Activated CD8-positive, alpha-beta memory T cell treated with anti-CD3 and anti-CD28 coated beads for 36 hours (primary cell): ENCODE results near the gene PLEKHA5. TPM values are rescaled to one million over a fixed set of nuclear protein-coding genes. Genes with fewer than 3 reads are reported as not detected.
"Not testable (repeated sequence)": the region's sequence is repeated elsewhere in the genome, so short reads cannot be mapped to it uniquely, and the experiment has no call there.

ENCODE experiments used
- CTCF ChIA-PET: fragments of 350-600 bp; sonication (Branson Sonifier 250); formaldehyde crosslinking; loops from one replicate; lab custom pipeline; 2021; ENCODE audit warnings: antibody characterized with exemption; lab: Charles Lee
- POLR2A ChIA-PET: fragments of 350-600 bp; sonication (Branson Sonifier 250); formaldehyde crosslinking; loops from one replicate; lab custom pipeline; 2021; ENCODE audit warnings: antibody characterized with exemption; lab: Charles Lee
- total RNA-seq, 2 experiments: library from RNA; stranded (reverse); gene quantifications; one replicate each; pipeline ENCODE4 v1.2.3, GENCODE V29; 2021

PLEKHA5 gene
- total RNA-seq, 2 experiments from 2014 or later: 3.9 to 4.6 TPM

GRCh38 chr12:19410211-19410610 is 280.7 kb downstream of the PLEKHA5 start:
- POLR2A ChIA-PET: no interaction called here
- CTCF ChIA-PET: no interaction called here

GRCh38 chr12:19410629-19411185 is 281.2 kb downstream of the PLEKHA5 start:
- ChIA-PET CTCF (no interaction called here), POLR2A (no interaction called here)

DNA sequence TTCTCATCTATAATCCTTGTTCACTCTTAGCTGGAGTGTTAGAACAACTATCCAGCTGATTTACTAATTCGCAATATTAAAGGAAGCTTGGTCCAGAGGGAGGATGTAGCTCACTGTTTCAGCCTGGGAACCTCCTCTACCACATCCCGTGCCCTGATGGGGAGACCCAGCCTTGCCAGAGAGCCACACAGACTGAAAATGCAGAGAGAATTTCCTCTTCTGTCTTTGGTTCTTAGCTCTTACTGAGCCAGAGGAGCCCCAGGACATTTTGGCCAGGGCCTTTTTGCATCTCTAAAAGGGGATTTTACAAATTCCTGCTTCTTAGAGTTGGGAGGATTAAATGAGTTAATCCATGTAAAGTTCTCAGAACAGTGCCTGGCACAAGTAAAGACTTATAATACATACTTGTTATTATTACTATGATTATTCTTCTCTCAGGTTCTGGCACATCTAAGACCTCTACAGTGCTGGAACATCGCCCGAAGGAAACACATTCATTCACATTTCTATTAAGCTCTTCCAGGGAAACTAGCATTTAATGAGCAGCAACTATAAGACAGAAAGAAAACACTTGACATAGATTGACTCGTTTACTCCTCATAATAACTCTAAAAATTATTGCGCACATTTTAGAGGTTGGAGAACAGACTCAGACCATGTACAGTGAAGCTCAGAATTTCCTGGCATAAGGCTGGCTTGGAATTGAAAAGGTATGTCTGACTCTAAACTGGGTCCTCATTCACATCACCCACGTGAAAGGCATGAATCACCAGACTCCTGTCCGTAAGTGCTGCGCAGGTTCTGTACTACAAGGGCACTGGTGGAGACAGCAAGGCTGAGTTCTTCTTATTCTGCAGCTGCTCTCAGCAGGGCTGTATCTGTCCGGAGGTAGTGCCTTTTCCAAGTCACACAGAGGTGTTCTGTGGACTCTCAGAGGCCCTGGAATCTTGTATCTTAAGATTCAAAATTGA is 282.0 kb downstream of the PLEKHA5 start:
- CTCF ChIA-PET: no interaction called here
- POLR2A ChIA-PET: no interaction called here

- ChIA-PET POLR2A (no interaction called here), CTCF (no interaction called here)
These were observed 283.3 kb downstream of the PLEKHA5 start for GRCh38 chr12:19412844-19413243.

DNA sequence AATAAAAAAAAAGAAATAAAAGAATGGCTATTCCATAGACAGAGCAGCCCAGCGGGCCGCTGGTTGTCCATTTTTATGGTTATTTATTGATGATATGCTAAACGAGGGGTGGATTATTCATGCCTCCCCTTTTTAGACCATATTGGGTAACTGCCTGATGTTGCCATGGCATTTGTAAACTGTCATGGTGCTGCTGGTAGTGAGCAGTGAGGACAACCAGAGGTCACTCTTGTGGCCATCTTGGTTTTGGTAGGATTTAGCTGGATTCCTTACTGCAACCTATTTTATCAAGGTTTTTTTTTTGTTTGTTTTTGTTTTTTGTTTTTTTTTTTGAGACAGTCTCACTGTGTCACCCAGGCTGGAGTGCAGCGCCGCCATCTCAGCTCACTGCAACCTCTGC is 284.0 kb downstream of the PLEKHA5 start:
- POLR2A ChIA-PET, CTCF ChIA-PET: not testable (repeated sequence)

DNA sequence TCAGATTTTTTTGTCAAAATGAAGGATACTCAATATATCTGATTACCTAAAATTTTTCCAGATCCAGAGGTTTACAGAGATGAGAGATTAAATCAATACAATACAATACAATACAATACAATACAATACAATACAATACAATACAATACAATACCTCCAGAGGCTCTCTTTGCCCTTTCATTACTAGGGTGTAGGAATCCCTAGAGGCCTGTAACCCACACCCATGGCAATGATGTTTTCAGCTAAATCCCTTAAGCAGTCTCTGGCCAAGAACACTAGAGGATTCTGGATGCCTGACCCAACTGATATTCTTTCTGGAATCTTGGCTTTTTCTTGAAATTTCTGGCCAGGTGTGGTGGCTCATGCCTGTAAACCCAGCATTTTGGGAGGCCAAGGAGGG is 286.0 kb downstream of the PLEKHA5 start:
- ChIA-PET POLR2A (no interaction called here), CTCF (no interaction called here)

DNA sequence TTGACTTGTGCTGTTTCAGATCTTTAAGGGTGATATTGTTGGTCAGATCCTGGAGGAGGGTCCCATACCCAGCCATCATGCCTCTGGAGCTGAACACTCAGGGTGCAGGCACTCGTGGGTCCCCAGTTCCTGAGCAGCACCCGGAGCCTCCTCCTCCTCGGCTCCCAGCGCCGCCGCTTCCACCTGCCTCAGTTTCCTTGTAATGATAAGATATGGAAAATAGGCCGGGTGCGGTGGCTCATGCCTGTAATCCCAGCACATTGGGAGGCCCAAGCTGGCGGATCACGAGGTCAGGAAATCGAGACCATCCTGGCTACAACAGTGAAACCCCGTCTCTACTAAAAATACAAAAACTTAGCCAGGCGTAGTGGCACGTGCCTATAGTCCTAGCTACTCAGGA is 289.6 kb downstream of the PLEKHA5 start:
- ChIA-PET POLR2A (no interaction called here), CTCF (no interaction called here)

DNA sequence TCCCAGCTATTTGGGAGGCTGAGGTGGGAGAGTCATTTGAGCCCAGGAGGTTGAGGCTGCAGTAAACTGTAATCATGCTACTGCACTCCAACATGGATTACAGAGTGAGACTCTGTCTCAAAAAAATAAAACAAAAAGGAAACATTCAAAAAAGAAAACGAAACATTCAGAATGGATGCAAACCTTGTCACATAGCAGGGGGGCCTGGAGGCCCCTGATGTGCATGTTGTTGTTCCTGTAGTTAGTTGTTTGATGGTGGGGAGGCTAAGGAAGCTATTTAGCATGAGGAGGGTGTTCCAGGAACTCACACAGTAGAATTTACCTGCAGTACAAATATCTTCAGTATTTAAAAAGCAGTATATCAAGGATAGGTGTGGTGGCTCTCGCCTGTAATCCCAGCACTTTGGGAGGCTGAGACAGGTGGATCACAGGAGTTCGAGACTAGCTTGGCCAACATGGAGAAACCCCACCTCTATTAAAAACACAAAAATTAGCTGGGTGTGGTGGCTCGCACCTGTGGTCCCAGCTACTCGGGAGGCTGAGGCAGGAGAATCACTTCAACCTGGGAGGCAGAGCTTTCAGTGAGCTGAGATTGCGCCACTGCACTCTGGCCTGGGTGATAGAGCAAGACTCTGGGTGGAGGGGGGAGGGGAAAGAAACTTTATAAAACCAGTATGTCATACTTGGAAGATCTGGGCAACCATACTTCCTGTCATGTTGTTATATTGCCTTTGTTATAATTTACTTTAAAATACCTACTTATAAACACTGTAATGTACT is 292.2 kb downstream of the PLEKHA5 start:
- CTCF ChIA-PET: interaction anchor here (1.8 kb wide), 1 partner anchor 10 kb away, joined by 4 read pairs; no protein-coding TSS in a partner anchor
- POLR2A ChIA-PET: interaction anchor here (0.7 kb wide), 1 partner anchor 19 kb away, joined by 8 read pairs; no protein-coding TSS in a partner anchor

DNA sequence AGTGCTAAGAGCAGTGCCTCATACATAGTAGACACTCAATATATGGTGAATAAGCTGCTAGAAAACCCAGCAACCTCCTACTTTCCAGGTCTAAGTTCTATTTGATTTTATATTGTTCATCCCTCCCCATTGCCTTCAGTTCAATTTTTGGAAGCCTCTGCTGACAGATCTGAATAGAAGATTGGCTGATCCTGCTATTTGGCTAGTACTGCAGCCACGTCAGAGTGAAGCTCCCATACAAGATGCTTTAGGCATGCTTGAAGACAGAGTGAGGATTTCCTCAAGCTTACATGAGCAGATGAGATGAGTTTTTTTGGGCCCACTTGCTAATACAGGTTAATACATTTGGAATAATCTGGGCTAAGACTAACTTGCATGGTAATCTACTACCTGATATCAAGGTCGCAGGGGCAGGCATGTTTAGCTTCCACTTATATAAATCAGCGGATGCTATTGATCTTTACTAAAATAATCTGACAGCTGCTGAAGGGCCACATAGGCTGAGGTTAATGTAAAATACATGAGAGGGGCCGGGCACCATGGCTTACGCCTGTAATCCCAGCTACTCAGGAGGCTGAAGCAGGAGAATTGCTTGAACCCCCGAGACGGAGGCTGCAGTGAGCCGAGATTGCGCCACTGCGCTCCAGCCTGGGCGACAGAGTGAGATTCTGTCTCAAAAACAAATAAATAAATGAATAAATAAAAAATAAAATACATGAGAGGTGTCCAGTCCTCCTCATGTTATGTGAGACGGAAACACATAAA is 293.8 kb downstream of the PLEKHA5 start:
- ChIA-PET POLR2A (no interaction called here), CTCF (interaction anchor here (0.6 to 1.8 kb wide), 2 partner anchors 8 to 196 kb away, joined by 3 to 4 read pairs; no protein-coding TSS in a partner anchor)
